Daoy (cell line): ENCODE measurements around the gene GADL1. TPM values are rescaled to one million over a fixed set of nuclear protein-coding genes. Genes with fewer than 3 reads are reported as not detected.

Experiments
- DNase-seq: peaks from one replicate; pipeline ENCODE4 v3.0.0-alpha.2; 2015; ENCODE audit warnings: low read depth
- total RNA-seq: library from RNA; depleted of rRNA; stranded (reverse); fragments of >200 nt; shearing (Covaris generic); gene quantifications from 2 replicates; pipeline ENCODE4 v1.2.3, GENCODE V29; 2014

GADL1 gene
- total RNA-seq, 1 experiment from 2014 or later = not detected

DNA sequence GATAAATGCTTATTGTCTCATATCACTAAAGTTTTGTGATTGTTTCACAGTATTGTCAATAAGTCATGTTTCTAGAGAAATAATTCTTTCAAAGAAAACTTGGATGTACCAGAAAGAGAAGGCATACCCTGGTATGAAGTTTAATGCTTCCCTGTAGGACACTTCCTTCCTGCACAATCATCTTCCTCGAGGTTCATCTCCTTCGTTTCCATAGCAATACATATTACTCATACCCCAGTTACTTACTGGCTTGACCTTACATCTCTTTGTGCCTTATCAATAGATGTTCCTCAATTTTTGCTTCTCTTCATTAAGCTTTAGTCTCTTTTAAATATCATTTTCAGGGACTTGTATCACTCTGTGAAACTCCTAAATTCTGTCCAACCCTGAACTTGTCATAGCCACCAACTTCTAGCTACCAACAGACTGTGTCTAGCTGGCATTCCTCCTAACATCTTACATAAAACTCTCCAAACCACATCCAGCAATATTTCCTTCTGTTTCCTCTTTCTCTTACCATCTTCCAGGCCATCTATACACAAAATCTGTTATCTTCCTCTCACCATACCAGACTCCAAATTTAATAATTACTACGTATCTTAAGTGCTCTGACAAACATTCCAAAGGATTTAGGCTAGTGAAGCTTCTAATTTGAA, 134.3 kb downstream of the GADL1 start:
- DNase-seq = no peak

DNA sequence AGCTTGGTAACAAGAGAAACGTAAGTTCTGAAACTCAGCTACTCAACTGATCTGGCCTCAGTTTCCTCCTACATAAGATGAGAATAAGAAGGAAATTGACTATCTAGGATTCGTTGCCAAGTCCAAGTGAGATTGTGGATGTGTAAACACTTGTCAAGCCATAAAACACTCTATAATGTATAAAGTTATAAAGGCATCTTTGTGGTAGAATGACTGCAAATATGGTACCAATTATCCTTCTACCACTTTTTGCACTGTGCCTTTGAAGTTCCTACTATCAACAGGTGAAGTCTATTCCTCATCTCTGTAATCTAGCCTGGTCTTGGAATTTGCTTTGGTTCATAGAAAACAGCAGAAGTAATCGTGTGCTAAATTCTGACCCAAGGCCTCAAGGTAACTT, 138.2 kb downstream of the GADL1 start:
- DNase-seq = no peak

DNA sequence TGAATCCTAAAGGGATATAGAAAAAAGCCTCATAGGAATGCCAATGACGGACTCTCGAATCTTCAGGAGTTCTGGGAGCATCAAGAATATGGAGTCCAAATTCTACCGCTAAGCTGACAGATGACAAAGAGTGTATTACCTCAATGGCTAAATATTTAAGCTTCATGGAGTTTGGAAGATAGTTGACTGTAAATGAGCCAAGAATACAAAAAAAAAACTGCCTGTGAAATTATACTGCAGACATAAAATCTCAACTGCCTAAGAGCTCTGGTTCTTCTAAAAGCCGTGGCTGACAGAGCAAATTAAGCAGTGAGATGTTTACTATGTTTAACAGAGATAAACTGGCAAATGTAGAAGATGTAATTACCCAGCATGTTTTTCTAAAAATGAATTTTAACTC, 140.0 kb downstream of the GADL1 start:
- DNase-seq = no peak

DNA sequence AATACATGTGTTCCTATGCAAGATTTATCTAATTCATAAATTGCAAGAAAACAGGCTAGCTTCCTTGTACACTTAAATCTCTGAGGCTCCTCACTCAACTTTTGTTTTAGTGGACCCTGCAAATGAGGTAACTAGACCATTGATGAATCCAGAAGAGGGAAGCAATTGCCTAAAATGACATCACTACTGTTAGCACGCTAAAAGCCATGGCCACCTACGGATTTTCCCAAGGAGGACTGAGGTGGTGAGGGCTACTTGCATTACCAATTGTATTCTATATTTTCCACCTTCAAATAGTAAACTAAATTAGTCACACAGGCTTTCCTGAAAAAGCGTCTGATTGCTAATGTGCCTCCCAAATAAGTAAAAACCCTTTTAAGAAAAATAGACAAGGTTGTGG, 140.7 kb downstream of the GADL1 start:
- no peak for DNase-seq

DNA sequence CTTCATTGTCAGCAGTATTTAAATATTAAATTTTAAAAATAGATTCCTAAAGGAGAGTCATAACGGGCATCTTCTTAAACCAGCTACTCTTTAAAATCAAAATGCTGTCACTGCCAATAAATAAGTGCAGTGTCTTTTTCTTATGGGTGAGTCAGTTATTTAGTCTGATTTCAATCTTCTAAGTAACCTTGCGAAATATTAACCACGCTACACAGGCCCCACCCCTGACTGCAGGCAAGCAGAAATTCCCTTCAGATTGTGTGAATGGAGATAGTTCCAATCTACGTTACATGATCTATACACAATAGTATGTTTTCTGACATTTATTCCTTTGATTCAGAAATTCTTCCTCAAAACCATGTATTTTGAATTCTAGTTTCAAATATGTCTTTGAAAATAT, 141.5 kb downstream of the GADL1 start:
- peak; percentile 17 for DNase-seq

DNA sequence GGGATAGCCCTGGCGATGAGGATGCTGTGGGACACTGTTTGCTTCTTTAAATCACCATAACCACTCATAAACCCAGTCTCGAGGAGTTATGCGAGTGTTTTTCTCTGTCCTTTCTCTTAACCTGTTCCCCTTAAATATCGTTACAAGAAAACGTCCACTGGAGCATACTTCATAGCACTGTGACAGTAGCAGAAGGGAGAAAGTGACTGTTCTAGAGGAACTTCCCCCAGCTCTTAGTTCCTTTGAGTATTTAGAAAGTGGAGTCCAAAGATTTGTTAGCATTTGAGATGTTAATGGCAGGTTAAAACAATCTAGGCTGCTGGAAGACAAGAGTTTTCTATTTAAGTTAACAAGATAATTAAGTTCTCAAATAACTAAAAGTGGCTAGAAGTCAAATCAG, 142.0 kb downstream of the GADL1 start:
- DNase-seq = no peak

DNA sequence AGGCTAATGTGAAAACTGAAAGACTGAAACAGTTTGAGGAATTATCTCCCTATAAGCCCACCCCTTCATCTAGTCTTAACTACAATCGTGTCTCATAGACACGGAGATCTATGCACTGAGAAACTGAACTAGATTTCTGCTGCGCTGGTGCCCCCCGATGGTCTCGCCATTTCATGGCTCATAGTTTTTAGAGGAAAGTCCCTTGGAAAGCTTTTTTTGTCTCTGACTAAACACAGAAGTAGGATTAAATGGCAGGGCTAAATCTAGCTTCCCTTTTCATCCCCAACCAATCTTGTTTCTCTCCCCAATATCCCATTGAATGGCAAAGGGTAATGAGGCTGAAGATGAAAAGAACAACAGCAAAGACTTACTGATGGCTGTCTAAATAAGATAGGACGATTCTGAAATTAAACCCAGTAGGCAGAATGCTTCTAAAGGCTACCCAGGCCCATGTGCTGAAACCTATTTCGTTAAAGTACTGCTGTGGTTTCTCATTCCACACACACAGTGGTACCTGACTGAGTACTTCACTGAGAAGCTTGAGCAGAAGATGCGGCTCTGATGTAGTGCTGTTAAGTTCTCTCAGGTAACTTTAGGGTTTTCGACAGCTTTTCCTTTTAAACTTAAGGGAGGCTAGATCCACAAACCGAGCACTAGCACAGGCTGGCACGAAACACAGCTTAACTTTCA, 142.7 kb downstream of the GADL1 start:
- DNase-seq = peak; percentile 19

DNA sequence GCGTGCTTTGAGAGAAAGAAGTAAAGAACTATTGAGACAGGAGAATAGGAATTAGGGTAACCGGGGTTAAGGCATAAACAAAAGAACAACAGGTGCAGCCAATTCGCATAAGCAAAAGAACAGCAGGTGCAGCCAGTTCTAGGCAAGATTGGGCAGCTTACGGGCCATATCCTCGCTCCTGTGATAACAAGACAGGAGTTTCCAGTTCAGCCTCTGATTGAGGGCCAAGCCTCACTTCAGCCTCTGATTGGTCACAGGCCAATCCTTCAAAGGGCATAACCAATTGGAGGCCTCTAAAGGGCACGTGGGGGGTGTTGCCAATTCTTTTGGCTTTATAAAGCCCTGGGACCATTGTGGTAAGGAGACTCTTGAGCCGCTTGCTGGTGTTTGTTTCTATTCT, 143.5 kb downstream of the GADL1 start:
- no peak for DNase-seq

DNA sequence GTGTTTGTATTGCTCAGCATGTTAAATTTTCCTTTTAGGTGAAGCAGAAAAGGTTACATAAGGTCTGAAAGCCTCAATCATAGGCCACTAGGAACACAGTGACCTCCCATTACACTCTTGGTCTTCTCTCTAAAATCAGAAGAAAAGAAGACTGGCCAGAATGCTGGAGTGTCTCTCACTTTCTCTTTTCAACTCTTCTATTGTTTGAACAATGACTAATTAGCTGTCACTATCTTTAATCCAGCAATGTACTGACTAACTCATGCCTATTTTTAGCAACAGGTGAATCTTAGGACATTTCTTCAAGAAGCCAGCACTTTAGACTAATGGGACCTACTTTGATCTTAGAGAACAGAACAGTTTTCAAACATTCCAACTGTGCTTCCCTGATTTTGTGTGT, 145.2 kb downstream of the GADL1 start:
- no peak for DNase-seq

DNA sequence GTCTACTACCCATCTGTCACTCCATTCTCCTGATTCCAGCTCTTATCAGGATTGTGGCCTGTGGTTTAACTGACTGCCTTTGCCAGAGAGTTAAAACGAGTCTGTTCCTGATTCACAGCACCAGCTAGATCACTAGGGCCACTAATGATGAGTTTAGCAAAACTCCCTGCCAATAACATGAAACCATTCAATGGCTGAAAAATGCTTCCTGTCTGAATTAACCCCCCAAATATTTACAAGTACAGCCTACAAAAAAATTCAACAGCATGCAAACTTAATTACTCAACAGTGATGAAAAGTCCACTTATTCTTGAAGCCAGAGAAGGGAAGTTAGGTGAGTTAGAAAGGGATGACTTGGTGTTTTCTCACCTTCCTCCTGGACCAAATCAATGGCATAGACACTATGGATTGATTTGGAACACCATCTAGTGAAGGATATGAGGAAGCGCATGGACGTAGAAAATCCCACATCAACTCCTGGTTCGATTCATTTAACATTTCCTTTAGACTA, 146.6 kb downstream of the GADL1 start:
- peak; percentile 57 for DNase-seq

DNA sequence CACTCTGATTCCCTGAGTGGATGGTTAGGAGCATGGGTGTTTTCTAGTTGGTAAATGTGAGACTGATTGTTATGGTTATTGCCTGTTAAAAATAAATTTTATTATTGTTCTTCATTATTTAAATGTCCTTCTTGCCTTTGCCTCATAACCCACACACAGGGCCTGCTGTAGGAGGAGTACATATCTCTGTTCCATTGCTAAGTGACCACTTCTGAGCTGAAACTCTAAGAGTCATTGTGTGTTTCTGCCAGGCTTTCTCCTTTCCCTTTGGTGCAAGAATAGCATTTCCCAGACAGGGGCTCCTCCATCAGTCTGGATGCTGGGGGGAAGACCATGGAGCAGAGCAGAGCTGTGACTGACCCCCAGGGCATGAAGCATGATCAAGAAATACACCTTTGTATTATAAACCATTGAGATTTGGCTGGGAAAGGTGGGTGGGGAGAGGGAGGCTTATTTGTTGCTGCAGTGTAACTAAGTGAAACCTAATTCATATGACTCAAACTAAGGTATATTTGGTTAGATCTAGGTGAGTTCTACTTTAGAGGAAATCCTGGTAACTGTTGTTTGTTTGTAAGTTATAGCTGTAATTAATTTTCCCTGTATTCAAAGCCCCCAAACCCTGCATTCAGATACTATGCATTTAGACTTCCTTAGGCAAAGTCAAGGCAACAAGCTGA, 150.7 kb downstream of the GADL1 start:
- no peak for DNase-seq

DNA sequence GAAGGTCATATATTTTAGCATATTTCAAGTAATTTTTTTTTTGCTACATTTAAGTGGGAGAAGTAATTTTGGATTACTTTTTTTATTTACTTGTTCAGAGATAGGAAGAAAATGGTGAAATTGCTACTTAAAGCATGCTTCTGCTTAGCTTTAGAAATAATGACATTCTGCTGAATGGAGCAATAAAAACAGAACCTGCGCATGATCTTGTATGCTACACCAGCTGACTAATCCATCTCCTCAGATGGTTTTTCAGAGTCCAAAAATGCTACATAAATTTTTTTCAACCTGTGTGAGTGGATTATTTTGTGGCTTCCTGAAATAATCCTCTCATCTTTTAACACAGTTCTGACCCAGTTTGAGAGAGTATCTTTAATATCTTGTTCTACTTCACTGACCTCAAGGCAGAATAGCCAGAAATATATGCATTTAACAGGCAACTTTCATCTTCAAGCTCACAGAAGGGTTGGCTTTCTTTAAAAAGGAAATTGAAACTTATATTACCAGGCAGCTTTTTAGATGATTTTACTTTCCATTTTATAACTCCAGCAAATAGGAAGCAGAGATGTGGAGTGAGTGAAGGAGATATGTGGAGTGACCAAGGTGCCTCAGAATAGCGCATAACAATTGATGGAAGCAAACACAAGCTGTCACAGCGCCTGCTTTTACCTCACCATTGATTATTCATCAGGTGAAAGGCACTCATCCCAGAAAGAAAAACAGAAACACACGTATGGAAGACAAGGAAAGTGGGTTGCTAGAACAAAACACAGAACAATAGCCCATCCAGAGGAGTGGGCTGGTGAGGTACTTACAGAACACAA, 151.5 kb downstream of the GADL1 start:
- no peak for DNase-seq

DNA sequence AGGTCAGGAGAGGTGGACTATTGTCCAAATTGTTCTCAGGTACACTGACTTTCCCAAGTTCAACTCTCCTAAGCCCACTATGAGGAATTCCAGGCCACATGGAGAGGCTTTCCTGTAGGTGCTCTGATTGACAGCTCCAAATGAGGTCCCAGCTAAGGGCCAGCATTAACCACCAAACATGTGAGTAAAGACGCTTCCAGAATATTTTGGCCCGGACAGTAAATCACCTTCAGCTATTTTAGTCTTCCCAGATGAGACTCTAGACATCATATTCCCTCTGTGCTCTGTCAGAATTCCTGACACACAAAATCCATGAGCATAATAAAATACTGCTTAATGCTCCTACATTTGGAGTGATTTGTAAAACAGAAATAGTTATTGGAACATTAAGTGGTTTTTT, 152.6 kb downstream of the GADL1 start:
- DNase-seq = no peak

DNA sequence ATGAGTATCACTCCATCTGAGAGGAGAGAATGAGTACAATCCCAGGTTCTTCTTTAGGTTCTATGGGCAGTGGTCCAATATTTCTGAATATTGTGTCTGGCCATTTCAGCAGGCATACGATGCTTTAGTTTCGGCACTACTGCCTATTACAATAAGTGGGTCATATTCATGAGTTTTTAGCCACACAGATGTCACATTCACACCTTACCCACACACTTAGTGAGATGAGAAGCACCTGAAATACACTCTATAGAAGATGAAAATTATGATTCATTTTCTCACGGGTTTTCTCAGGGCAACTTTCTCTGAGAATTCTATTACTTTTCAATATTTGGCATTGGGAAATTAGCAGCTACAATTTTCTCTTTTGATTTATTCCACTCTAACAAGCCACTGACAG, 155.9 kb downstream of the GADL1 start:
- DNase-seq = no peak

DNA sequence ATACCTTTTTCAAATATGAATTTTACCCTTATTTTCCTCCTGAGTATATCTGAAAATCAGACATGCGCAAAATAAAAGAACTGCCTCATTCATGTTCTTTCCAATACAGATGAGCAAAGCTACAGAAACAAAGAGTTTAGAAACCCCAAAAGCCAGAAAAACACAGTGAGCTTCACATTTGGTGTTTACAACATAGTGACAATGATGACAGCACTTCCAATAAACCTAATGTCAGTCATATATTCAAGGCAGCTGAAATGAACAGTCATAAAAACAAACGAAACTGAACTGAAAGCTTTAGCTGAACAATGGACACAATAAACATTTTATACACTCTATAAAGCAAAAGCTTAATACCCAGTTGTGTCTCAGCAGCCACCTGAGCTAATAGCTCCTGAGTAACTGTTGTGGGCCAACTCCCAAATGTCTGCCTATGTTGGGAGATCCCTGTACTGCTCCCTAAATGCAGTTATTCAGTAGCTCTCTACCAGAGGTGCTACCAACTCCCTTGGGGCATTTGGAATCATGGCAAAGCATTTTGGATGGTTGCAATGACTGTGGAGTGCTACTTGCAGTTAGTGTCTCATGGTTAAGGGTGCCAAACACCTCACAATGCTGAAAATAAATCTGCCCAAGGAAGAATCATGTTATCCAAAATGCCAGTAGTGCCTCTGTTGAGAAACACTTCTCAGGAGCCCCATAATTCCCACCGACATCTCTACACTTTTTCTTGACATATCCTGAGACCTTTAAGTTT, 156.5 kb downstream of the GADL1 start:
- DNase-seq = no peak

DNA sequence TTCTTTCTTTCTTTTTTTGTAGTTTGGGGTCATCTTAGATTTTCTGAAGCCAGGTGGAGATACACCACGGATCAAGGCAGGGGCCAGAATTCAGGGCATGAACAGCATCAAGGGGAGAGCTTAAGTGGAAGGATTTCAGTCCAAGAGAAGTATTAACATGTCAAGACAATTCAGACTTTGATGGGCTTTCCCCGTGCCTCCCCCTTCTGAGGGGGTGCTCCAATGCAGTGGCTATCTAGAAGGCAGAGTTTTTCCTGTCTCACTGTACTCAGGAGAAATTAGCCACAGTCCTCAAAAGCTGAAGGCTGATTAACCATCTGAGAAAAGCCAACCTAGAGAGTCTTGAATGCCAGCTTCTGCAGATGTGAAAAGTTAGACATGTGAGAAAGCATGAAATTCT, 160.8 kb downstream of the GADL1 start:
- no peak for DNase-seq

DNA sequence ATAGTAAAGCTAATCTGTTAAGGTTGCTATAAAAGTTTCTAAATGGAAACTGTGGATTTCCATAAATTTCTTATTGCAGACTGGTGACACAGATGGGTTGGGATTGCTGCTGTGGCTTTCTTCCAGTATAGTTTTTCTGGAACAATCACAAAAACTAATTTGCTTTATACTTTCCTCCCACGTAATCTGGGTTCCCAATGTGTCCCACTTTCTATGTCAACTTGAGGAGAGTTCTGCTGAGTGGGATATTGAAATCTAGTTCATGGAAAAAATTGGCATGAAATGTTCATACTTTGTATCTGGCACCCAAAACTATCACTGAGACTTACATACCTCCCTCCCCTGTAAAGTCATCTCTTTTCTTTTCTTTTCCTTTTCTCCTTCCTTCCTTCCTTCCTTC, 161.3 kb downstream of the GADL1 start:
- DNase-seq = no peak

DNA sequence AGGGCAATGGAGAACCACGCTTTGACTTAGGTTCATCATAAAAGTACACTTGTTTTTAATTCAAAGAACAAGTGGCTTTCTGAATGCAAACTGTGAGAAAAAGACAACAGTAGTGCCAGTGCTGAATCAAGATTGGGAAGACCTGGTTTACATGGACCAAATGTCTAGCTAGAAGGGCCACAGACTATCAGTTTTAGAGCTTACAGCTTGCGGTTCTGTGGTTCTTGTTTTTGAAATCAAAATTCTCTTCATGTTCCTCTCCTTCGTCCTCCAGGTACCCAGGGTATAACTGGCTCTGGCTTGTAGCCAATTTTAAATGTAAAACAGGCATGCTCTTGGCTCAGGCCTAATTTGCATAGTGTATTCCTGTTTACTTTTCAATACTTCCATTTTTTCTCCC, 163.5 kb downstream of the GADL1 start:
- DNase-seq = no peak

DNA sequence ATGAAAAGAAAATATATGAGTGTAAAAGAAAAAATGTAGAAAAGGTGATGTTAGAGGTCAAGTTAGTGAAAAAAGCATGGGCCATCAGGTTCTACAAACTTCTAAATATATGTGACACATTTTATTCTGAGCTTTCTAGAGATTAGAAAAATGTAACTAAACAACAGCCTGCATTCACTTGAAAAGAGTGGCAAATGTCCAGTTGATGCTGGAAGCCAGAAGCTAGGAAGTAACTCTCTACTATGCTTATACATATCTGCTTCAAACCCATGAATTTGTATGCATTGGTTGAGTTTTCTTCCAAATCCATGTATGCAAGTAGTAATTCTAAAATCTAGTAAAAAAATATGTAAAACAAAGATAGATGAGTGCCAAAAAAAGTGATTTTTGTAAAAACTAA, 164.5 kb downstream of the GADL1 start:
- no peak for DNase-seq

DNA sequence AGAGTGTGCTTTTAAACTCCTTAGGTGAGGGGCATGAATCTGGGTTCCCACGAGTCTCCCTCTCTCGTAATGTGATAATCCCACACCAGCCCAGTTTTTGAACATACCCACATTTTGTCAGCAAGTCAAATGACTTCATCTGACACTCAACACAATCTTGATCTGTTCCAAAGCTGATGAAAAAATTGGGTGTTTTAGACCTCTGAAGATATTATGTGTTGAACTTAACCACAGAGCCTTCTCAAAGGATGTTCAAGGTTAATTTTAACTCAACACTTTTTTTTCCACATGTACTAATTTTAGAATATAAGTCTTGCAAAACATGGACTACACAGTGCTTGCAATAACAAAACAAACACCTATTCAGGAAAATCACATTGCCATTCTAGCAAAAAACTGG, 164.9 kb downstream of the GADL1 start:
- DNase-seq = no peak

DNA sequence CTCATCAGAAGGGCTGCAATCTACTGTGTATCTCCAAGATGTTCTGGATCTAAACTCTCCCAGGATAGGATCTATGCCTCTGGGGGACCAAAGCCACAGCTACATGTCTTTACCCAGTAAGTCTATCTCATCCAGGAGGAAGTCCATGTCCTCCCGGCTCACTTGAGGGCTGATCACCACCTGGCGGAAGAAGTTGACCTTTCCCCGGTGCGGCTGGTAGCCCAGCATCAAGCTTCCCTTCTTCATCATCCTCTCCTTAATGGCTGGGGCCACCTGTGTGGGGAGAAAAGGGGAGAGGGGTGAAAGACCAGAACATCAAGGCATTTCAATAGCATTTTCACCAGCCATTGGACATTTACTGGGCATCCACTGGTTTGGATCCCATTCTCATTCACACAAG, 166.3 kb downstream of the GADL1 start:
- DNase-seq = no peak
